ENCODE data around the gene NVL. TPM values are rescaled to one million over a fixed set of nuclear protein-coding genes. Genes with fewer than 3 reads are reported as not detected.
"Not testable (repeated sequence)": the region's sequence is repeated elsewhere in the genome, so short reads cannot be mapped to it uniquely, and the experiment has no call there.

Gene NVL
- total RNA-seq, 1 experiment from 2014 or later: 25.8 TPM

DNA sequence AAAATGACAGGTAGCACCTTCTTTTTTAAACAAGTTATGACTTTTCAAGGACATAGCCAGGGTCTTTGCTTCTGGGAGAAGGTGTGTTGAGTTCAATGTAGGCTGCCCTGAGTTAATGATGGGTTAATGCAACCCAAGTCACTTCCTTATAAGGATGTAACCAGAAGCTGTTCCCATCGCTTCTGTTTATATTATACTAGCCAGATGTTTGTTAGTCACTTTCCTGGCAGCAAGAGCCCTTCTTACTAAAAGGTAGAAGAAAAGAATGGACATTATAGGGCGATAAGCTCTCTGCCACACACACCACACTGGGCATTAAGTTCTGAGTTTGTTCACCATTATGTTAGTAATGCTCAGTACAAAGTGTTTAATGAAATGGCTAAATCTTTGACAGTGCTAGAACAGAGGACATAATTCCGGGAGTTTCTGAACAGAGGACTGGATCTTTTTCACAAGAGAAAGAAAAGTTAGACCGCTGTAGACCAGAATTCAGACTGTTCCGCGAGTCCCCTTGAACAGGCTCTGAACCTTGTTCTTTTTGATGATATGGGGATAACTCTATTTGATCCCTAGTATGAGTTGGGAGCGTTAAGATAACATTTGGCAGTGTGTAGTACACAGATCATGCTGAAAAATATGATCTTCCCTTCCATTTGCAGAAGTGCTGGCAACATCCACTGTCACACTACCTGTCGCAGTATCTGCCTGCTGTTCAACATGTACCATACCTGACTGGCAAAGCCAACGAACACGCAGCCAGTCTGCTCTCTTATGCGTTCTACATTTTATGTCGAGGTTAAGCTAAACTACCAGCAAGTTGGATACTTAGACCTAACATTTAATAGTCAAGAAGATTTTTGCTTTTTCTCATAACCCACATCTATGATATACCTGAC is 105.9 kb downstream of the NVL start:
- no peaks in the 10 kb centered on the region for H3K9me3 ChIP-seq
- no peaks in the 10 kb centered on the region for H3K27me3 ChIP-seq
- DNase-seq: peak; percentile 49
- H3K36me3 ChIP-seq: peaks cover 19% of the 10 kb centered on the region
- H3K4me3 ChIP-seq: no peak overlapping the region

DNA sequence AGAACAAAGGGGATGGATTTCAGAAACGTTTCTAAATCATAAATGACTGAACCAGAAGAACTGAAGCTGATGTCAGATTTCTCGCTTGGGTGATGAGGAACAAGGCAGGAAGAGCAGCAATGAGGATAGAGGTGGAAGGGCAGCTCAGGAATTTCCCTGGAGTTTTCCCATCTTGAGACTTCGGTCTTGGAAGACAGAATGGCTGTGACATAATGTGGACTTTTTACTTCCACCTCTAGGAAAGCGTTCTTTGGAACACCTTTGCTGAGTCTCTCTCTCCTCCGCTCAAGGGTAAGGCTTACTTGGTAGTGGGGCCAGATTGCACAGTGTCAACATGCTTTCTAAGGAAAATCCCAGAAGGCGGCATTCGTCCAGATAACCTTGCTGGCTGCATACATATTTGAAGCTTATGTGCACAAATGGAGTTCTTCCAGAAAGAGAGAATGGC is 110.3 kb downstream of the NVL start:
- Histone ChIP-seq H3K27me3 (no peaks in the 10 kb centered on the region), H3K4me3 (no peak overlapping the region), H3K9me3 (no peaks in the 10 kb centered on the region), H3K36me3 (no peaks in the 10 kb centered on the region)
- no peak for DNase-seq

DNA sequence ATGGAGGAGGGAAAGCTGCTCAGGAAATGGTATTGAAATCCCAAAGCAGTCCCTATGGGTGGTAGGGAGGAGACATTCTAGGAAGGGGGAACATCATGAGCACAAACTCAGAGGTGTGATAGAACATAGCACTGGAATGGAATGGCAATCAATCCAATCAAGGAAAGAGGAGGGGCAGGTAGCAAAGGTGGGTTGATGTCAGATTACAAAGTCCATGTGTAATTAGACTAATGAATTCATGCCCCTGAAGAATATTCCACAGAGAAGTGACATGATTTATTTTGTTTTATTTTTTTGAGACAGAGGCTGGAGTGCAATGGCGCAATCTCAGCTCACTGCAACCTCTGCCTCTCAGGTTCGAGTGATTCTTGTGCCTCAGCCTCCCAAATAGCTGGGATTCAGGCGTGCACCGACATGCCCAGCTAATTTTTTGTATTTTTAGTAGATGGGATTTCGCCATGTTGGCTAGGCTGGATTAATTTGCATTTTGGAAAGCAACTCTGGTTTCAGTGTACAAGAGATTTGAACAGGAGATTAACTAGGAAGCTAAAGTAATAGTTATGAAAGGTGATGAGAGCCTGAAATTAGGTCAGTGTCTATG is 110.9 kb downstream of the NVL start:
- Histone ChIP-seq H3K4me3 (no peak overlapping the region), H3K27me3 (no peaks in the 10 kb centered on the region), H3K9me3 (no peaks in the 10 kb centered on the region), H3K36me3 (no peaks in the 10 kb centered on the region)
- no peak for DNase-seq

DNA sequence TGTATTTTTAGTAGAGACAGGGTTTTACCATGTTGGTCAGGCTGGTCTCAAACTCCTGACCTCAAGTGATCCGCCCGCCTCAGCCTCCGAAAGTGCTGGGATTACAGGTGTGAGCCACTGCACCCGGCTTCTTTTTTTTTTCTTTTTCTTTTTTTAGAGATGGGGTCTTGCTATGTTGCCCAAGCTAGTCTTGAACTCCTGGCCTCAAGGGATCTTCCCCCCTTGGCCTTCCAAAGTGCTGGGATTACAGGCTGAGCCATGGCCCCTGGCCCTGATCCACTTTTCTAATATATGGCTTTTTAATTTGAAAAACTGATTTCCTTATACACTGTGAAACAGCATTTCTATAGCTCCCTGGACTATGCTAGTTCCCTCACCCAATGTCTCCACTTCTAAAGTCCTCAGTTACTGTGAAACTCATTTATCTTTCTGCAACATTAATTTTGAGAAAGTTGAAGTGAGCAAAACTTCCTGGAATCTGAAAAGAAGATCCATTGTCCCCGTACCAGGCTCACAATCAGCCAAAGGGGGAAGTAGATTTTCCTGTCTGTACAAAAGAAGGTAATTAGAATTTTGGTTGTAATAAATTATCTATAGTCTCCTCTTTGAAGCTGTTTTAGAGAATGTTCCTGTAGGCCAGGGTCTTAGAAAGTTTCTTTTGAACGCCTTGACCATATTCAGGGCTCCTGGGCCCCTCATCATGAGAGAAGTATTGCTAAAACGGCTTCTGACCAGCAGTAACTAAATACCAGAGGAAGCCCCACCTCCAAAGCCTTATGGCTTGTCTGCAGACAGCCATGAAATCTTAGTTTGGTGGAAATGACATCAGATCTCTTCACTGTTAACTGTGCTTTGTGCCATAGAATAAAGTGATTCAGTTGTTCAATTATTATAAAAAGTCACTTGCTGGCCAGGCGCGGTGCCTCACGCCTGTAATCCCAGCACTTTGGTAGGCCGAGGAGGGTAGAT is 112.0 kb downstream of the NVL start:
- Histone ChIP-seq H3K36me3 (no peaks in the 10 kb centered on the region), H3K27me3 (no peaks in the 10 kb centered on the region), H3K4me3 (no peak overlapping the region), H3K9me3 (no peaks in the 10 kb centered on the region)
- DNase-seq: no peak

DNA sequence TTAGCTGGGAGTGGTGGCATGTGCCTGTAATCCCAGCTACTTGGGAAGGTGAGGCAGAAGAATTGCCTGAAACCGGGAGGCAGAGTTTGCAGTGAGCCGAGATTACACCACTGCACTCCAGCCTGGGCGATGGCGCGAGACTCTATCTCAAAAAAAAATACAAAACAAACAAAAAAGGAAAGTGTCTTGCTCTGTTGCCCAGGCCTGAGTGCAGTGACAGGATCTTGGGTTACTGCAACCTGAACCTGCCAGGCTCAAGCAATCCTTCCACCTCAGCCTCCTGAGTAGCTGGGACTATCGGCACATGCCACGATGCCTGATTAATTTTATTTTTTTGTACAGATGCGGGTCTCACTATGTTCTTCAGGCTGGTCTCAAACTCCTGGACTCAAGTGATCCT is 113.6 kb downstream of the NVL start:
- Histone ChIP-seq H3K27me3 (no peaks in the 10 kb centered on the region), H3K36me3 (no peaks in the 10 kb centered on the region), H3K9me3 (no peaks in the 10 kb centered on the region), H3K4me3 (no peak overlapping the region)
- DNase-seq: no peak

DNA sequence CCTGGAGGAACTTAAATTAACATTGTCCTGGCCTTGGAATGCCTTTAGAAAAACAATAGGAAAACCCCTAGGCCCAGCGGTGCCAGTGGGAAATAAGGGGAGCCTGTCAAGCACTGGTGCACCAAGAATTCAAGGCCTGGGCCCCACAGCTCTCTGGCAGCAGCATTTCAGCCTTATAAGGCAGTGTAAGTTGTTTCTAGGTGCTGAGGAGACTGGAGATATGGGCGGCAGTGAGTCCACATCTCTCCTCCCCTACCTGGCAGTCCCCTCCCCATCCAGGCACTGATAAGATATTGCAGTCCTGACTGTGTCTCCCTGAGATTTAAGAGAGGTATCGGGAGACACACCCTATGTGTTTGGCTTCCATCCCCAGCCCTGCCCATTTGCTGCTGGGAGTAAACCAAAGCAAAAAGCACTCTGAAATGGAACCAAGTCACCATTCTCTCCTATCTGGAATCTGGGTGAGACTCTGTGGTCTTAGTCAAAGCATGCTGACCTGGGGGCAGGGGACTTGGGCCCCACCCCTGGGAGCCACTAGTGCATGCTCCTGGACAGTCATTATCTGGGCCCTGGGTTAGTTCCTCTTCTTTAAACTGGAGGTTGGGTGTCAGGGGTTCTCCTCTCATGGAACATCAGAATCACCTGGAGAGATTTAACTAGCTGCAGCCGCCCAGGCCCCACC is 116.4 kb downstream of the NVL start:
- Histone ChIP-seq H3K4me3 (no peak overlapping the region), H3K36me3 (no peaks in the 10 kb centered on the region), H3K9me3 (no peaks in the 10 kb centered on the region), H3K27me3 (no peaks in the 10 kb centered on the region)
- no peak for DNase-seq

DNA sequence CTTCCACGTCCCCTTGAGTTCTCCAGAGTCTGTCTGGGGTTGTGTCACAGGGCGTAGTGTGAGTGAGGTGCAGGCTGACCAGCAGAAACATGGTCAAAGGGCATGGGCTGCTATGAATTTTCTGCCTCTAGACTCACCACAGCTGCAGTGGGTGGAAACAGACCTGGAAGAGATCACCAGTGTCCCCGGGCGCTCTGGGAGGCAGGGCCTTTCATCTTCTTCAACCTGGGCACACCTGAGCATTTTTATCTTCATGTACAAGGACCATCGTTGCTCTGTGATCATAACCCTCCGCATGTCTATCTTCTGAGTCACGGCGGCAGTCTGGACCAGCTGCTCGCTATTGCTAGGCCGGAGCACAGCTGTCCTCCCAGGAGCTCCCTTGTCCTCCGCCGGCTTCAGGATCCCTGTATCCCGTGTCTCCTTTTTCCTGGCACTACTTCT is 117.3 kb downstream of the NVL start:
- H3K9me3 ChIP-seq: no peaks in the 10 kb centered on the region
- no peak overlapping the region for H3K4me3 ChIP-seq
- H3K36me3 ChIP-seq: no peaks in the 10 kb centered on the region
- no peaks in the 10 kb centered on the region for H3K27me3 ChIP-seq
- no peak for DNase-seq

DNA sequence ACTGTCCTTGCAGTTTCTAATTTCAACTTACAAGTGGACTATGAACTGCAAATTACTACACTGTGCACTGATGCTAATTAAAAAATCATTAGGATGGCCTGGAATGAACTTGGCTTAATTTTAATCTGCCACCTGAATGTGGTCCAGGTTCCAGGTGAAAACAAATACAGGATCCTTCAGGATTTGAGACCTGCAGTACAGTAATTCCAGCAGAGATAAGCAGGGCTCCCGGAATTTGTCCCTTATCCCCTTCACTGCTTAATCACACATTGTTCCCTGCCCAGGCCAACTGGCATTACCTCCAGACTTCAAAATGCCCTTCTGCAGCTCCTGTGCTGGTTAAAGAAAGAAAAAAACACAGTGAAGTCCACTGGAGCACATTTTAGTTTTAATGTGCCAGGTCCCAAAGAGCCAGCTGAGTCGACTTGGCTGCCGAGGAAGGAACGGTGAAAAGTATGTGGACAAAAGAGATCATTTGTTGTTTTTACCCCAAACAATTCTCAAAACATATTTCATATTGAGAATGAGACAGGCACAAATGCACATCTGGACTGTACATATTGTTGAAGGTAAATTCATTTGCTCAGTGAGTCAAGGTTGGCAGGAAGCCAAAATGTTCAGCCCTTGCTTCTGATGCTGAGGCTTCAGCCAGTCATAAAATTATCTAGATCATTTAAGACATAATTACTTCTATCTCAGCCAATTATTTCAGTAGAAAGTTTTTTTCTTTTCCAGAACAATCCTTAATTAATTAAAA is 118.6 kb downstream of the NVL start:
- DNase-seq: peak; percentile 51
- Histone ChIP-seq H3K27me3 (no peaks in the 10 kb centered on the region), H3K9me3 (no peaks in the 10 kb centered on the region), H3K4me3 (no peak overlapping the region), H3K36me3 (no peaks in the 10 kb centered on the region)

DNA sequence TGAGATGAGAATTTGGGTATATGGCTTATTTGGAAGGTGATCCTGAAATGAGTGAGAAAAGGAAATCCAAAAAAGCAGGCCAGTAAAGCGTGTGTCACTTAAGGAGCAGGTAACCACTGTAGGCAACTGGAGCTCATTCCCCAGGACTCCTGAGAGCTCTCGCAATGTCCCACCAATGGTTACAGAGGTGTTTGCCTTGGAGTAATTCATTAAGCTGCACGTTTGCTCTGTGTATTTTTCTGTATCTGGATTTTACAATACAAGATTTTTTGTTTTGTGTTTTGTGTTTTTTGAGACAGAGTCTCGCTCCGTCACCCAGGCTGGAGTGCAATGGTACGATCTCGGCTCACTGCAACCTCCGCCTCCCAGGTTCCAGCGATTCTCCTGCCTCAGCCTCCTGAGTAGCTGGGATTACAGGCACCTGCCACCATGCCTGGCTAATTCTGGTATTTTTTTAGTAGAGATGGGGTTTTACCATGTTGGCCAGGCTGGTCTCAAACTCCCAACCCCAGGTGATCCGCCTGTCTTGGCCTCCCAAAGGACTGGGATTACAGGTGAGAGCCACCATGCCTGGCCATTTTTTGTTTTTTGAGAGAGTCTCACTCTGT is 123.9 kb downstream of the NVL start:
- not testable (repeated sequence) for H3K27me3 ChIP-seq, H3K36me3 ChIP-seq, DNase-seq, H3K9me3 ChIP-seq, H3K4me3 ChIP-seq

DNA sequence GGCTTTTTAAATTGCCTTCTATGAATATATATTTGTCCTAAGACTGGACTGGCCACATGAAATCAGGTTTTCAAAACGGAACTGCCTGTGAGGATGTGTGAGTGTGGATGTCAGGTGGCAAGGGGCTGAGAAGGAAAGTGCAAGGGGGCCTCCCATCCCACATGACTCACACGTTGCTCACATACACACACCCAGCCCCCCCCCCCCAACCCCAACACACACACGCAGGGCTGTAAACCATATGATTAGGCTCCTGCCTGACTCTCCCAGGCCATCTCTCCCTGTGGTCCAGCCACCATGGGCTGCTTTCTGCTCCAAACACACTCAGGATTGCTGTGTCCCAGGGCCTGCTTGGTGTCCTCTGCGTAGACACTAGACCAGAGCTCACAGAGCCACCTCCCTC is 124.5 kb downstream of the NVL start:
- H3K27me3 ChIP-seq: no peaks in the 10 kb centered on the region
- no peaks in the 10 kb centered on the region for H3K9me3 ChIP-seq
- no peaks in the 10 kb centered on the region for H3K36me3 ChIP-seq
- DNase-seq: peak; percentile 70
- H3K4me3 ChIP-seq: no peak overlapping the region

DNA sequence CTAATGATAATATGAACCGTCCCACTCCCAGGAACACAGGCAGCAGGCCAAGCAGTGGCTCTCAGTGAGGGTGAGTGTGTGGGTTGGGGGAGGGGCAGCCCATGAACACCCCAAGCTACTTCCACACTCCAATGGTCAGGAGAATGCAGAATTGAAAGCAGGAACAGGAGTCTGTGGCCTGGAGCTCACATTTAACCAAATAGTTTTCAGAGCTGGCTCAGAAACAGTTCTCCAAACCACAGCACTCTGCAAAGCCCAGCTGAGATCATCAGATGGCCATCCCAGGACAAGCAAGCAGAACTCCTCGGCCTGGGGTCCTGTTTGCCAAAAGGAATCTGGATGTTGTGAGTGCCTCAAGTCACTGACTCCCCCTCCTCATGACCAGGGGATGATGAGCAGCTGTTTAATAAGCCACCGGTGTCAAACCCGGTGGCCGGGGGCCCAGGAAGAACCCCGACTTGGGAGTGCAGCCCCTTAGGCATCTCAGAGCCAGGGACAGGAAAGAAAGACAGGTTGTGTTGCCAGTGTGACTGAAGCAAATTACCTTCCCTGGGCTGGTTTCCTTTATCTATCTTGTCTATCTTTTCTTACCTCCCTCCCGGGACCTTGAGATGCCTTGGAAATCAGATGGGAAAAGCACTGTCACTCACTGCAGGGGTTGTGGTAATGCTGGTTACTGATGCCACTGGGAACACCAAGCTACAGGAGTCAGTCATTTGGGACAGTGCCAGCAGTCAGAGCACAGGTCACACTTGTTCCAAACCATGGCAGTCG is 126.5 kb downstream of the NVL start:
- H3K4me3 ChIP-seq: no peak overlapping the region
- peak; percentile 48 for DNase-seq

DNA sequence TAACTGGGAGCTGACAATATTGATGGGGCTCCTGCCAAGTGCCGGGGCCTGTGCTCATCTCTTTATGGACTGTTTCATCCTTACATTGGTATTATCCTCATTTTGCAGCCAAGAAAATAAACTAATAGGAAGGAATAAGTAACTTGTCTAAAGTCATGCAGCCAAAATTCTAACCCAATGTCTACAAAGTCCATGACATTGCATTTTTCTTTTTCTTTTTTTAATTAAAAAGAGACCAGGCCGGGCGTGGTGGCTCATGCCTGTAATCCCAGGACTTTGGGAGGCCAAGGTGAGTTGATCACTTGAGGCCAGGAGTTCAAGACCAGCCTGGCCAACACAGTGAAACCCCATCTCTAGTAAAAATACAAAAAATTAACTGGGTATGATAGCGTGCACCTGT is 128.1 kb downstream of the NVL start:
- Histone ChIP-seq H3K4me3 (no peak overlapping the region), H3K9me3 (no peaks in the 10 kb centered on the region), H3K27me3 (no peaks in the 10 kb centered on the region), H3K36me3 (no peaks in the 10 kb centered on the region)
- DNase-seq: no peak

More for the DNA sequence above, 126.5 kb downstream of the NVL start:
- Histone ChIP-seq H3K27me3 (no peaks in the 10 kb centered on the region), H3K9me3 (no peaks in the 10 kb centered on the region), H3K36me3 (no peaks in the 10 kb centered on the region)

DNA sequence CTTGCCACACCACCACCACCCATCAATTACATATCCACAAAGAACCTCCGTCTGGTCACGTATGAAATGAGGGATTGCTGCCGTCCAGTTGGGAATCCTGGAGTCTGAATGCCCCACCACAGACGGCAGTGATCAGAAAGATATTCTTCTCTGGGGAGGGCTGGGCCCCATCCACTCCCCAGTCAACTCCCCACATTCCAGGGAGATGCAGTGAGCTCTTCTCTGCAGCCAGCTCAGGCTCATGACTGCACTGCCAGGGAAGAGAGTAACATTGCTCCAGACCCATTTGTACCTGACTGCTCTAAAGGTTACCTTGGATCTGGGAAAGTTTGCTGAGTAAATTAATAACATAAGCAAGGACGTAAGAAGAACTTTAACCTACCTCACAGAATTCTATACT is 128.6 kb downstream of the NVL start:
- DNase-seq: no peak

DNA sequence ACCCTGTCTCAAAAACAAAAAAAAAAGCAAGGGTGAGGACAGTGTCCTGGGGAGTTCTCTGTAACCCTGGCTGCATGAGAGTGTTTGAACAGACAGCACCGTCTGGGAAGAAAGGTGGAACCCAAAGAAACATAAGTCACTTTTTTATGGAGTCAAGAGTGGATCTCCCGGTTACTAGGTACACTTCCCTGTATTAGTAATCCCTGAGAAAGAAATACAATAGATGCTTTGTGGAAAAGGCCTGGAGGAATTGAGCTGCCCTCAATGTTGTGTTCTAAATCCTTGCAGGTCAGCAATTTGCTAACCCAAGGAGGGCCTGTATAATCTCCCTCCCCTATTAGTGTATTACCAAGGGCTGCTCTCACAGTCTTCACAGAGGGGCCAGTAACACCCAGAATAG is 130.3 kb downstream of the NVL start:
- no peaks in the 10 kb centered on the region; the same call in 1 of the 2 replicates for H3K36me3 ChIP-seq
- no peaks in the 10 kb centered on the region for H3K27me3 ChIP-seq
- no peak for DNase-seq
- no peak overlapping the region for H3K4me3 ChIP-seq
- H3K9me3 ChIP-seq: no peaks in the 10 kb centered on the region

More for the DNA sequence above, 128.6 kb downstream of the NVL start:
- no peaks in the 10 kb centered on the region for H3K36me3 ChIP-seq
- H3K9me3 ChIP-seq: no peaks in the 10 kb centered on the region
- H3K27me3 ChIP-seq: no peaks in the 10 kb centered on the region
- no peak overlapping the region for H3K4me3 ChIP-seq

DNA sequence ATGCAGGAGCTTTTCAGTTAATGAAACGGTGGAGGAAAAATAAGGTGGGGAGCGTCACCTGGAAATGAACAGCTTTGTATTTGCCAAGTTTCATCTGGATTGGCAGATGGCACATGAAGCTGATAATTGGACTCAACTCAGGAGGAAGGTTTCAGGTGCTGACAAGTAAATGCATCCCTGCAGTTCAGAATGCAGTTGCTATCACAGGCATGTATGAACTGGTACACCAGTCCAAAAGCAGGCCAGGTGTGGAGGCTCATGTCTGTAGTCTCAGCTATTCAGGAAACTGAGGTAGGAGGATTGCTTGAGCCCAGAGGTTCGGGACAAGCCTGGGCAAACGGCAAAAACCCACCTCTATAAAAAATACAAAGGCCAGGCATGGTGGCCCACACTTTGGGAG is 131.4 kb downstream of the NVL start:
- Histone ChIP-seq H3K4me3 (no peak overlapping the region), H3K27me3 (no peaks in the 10 kb centered on the region), H3K36me3 (peaks cover 10% of the 10 kb centered on the region), H3K9me3 (no peaks in the 10 kb centered on the region)
- DNase-seq: no peak

Data from MG63 (cell line).